GM12864 (cell line): ENCODE results near the gene NALCN.
A peak's percentile ranks its signal among the peaks of the same experiment; 100 is the strongest.

Experiments used
- DNase-seq: peaks from one replicate; pipeline ENCODE4 v3.0.0-alpha.2; 2011; ENCODE audit warnings: low read depth
- H3K4me3 ChIP-seq: 2 replicates; pipeline ENCODE4 v1.5.1; 2011; ENCODE audit warnings: mild to moderate bottlenecking, low read depth, low read length, control low read depth
- CTCF ChIP-seq: IDR thresholded peaks from 2 replicates; pipeline ENCODE4 v1.5.1; 2011; ENCODE audit warnings: low read depth, mild to moderate bottlenecking, moderate library complexity, low read length, control low read depth, inconsistent platforms; ENCODE audit errors: missing control alignments

NALCN gene

GRCh38 chr13:101416181-101417042 is at the start of gene NALCN:
Gene NALCN (minus strand): TSS chr13:101416508. CDS start chr13:101399126, 17,382 bp downstream.
- DNase-seq = no peak
- no peak for TF ChIP-seq CTCF
- no peak within 1 kb of the TSS for H3K4me3 ChIP-seq

- H3K4me3 ChIP-seq = no peak overlapping the region
- no peak for DNase-seq
- TF ChIP-seq CTCF = no peak
These were observed 49.6 kb upstream of the NALCN start for GRCh38 chr13:101465877-101466276.

- no peak for DNase-seq
- TF ChIP-seq CTCF = no peak
- no peak overlapping the region for H3K4me3 ChIP-seq
These were observed 40.9 kb upstream of the NALCN start for GRCh38 chr13:101457176-101457575.

GRCh38 chr13:101455863-101456262 is 39.6 kb upstream of the NALCN start:
- no peak for TF ChIP-seq CTCF
- H3K4me3 ChIP-seq = no peak overlapping the region

GRCh38 chr13:101454767-101455166 is 38.5 kb upstream of the NALCN start:
- no peak for DNase-seq
- no peak overlapping the region for H3K4me3 ChIP-seq

More at GRCh38 chr13:101455863-101456262, 39.6 kb upstream of the NALCN start:
- no peak for DNase-seq

GRCh38 chr13:101453784-101454201 is 37.5 kb upstream of the NALCN start:
- H3K4me3 ChIP-seq = peak overlapping the region; percentile 32
- peak; percentile 10 for TF ChIP-seq CTCF
- no peak for DNase-seq

More at GRCh38 chr13:101454767-101455166, 38.5 kb upstream of the NALCN start:
- TF ChIP-seq CTCF = no peak
